Endothelial cell of umbilical vein (primary cell): ENCODE results near the gene PTPRD.

ENCODE experiments used
- CTCF ChIP-seq, 2 donors: IDR thresholded peaks; 1 replicate in 1 of 2; 2 replicates in 1 of 2; pipeline ENCODE4 v1.5.1; 2011; ENCODE audit warnings: low read length in 2 of 2, mild to moderate bottlenecking in 2 of 2, moderate library complexity in 2 of 2, control low read depth in 1 of 2, inconsistent platforms in 1 of 2, low read depth in 1 of 2; ENCODE audit not compliant: insufficient read depth in 1 of 2; ENCODE audit errors: extremely low read depth in 1 of 2
- EZH2 ChIP-seq: IDR thresholded peaks from 2 replicates; pipeline ENCODE4 v1.6.1; 2012; ENCODE audit warnings: borderline replicate concordance, low read depth, mild to moderate bottlenecking, moderate library complexity, low read length, inconsistent platforms; ENCODE audit not compliant: severe bottlenecking
- GATA2 ChIP-seq: IDR thresholded peaks from 2 replicates; pipeline ENCODE4 v1.7.0; 2011; ENCODE audit warnings: low read depth, mild to moderate bottlenecking, moderate library complexity, mixed read lengths, low read length; ENCODE audit not compliant: insufficient read length, insufficient read depth
- JUN ChIP-seq: IDR thresholded peaks from 2 replicates; pipeline ENCODE4 v1.6.1; 2011; ENCODE audit warnings: borderline replicate concordance, low read depth; ENCODE audit not compliant: insufficient read length, insufficient read depth
- MYC ChIP-seq: IDR thresholded peaks from one replicate; pipeline ENCODE4 v1.6.1; 2011; ENCODE audit warnings: mild to moderate bottlenecking, low read depth, low read length
- POLR2A ChIP-seq: IDR thresholded peaks from 2 replicates; pipeline ENCODE4 v1.6.1; 2012; ENCODE audit warnings: low read depth, mild to moderate bottlenecking, control low read depth, low read length
- POLR2AphosphoS5 ChIP-seq: IDR thresholded peaks from 2 replicates; pipeline ENCODE4 v1.6.1; 2012; ENCODE audit warnings: low read depth, mild to moderate bottlenecking, control low read depth, low read length, moderate library complexity; ENCODE audit not compliant: insufficient read depth
- TF ChIP-seq, protein P1 (sequence below): IDR thresholded peaks from 2 replicates; pipeline ENCODE4 v1.6.1; 2011; ENCODE audit not compliant: insufficient read depth, insufficient read length

DNA sequence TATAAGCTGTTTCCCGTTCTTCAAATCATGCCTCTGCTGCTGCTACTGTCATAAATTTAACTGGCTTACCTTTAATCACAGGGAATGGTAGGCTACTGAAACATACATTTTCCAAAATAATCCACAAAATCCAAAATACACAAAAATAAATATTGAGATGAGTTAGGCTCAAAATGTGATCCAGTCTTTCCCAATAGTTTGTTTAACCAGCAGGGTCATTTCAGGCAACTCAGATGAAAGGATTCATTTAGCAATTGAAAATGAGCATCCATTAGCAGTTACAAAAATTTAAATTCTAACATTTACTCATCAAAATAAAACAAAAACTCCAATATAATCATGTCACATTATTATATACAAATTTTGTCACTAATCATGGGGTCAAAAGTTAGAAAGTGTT is 1797.6 kb downstream of the PTPRD start:
- TF ChIP-seq EZH2 = no peak
- no peak for TF ChIP-seq POLR2A
- no peak for TF ChIP-seq CTCF (IDR thresholded peaks at IDR 0.05; ENCODE audit: extremely low read depth in 1 of 2, insufficient read depth in 1 of 2, low read depth in 1 of 2, low read length in 2 of 2)
- no peak for TF ChIP-seq POLR2AphosphoS5
- TF ChIP-seq, protein P1, sequence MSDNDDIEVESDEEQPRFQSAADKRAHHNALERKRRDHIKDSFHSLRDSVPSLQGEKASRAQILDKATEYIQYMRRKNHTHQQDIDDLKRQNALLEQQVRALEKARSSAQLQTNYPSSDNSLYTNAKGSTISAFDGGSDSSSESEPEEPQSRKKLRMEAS = no peak
- TF ChIP-seq MYC = no peak
- no peak for TF ChIP-seq GATA2
- no peak for TF ChIP-seq JUN
